ENCODE data around the gene MRPL49. TPM values are rescaled to one million over a fixed set of nuclear protein-coding genes. Genes with fewer than 3 reads are reported as not detected.

MRPL49 gene
- total and polyA plus RNA-seq, 2 donors (not counting 3 experiments of a cell fraction or from before 2014, with no cell fraction given), result 49.7 to 90.4 TPM

DNA sequence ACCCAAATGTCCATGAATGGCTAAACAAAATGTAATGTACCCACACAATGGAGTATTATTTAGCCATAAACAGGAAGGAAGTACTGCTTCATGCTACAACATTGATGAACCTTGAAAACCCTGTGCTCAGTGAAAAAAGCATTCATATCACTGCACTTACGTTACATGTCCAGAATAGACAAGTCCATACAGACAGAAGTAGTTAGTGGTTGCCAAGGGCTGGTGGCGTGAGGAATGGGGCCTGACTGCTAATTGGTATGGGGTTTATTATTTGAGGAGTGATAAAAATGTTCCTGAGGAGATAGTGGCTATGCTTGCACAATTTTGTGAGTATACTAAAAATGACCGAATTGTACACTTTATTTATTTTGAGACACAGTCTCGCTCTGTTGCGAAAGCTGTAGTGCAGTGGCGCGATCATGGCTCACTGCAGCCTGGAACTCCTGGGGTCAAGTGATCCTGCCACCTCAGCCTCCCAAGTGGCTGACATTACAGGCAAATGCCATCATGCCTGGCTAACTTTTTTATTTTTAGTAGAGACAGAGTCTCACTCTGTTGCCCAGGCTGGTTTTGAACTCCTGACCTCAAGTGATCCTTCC, 19.9 kb downstream of the MRPL49 start:
- peak; percentile 47 for FAIRE-seq
- CTCF ChIA-PET, result no interaction called here

DNA sequence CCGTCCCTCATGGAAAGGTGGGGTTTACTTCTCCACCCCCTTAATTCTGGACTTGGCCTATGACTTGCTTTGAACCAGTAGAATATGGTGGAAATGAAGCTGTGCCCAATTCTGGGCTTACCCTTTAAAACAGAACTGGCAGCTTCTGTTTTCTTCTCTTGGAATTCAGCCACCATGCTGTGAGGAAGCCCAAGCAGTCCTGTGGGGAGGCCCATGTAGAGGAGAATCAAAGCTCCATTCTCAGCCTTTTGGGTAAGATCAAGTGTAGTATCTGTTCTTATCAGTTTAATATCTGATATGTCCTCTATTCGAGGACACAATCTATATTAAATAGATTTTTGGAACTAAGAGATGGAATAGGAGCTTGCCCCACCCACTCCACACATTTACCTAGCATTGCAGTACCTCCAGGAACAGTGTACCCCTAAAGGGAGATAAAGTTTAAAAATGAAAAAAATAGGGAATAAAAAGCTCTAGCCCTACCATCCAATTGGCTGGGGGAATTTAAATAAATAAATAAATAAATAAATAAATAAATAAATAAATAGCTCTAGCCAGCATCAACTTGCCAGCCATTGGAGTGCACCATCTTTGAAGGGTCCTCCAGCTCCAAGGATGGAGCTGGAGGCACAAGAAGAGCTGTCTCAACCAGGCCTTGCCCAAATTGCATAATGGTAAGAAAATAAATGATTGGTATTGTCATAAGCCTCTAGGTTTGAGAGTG, 25.4 kb downstream of the MRPL49 start:
- FAIRE-seq (no peak), DNase-seq (ENCODE audit: low read depth, low spot score) (no peak)
- Histone ChIP-seq H2AFZ (ENCODE audit: low read depth, low read length) (no peak overlapping the region), H3K4me1 (ENCODE audit: control insufficient read depth, extremely low read depth, insufficient read depth, low read length) (peaks cover 7% of the 10 kb centered on the region), H4K20me1 (replicated peaks; ENCODE audit: control insufficient read depth, extremely low read depth, insufficient read depth, low read length) (no peaks in the 10 kb centered on the region), H3K9me1 (replicated peaks; ENCODE audit: control insufficient read depth, extremely low read depth, insufficient read depth, low read length) (no peaks in the 10 kb centered on the region), H3K79me2 (ENCODE audit: control insufficient read depth, insufficient read depth, low read length) (no peaks in the 10 kb centered on the region), H3K4me2 (ENCODE audit: insufficient read depth, low read length) (no peak overlapping the region), H3K9ac (replicated peaks; ENCODE audit: extremely low read depth, insufficient read depth, low read length) (no peak overlapping the region), H3K36me3 (ENCODE audit: control insufficient read depth in 2 of 2, extremely low read depth in 1 of 2, insufficient read depth in 2 of 2, low read length in 2 of 2) (no peaks in the 10 kb centered on the region), H3K9me3 (replicated peaks; ENCODE audit: control insufficient read depth, insufficient read depth, low read length) (no peaks in the 10 kb centered on the region), H3K27me3 (ENCODE audit: control insufficient read depth in 2 of 2, insufficient read depth in 2 of 2, low read length in 2 of 2) (peaks cover 4 to 6% of the 10 kb centered on the region in 2 experiments), H3K4me3 (replicated peaks in 1 of 3; ENCODE audit: insufficient read depth in 1 of 3, low read depth in 1 of 3, low read length in 3 of 3) (no peak overlapping the region), H3K27ac (ENCODE audit: insufficient read depth, low read depth, low read length) (no peak overlapping the region)
- TF ChIP-seq JUN (IDR thresholded peaks at IDR 0.05; ENCODE audit: borderline replicate concordance, insufficient read depth, insufficient read length, low read depth) (no peak), MYC (IDR thresholded peaks at IDR 0.05; ENCODE audit: low read depth, low read length) (no peak), FOS (IDR thresholded peaks at IDR 0.05; ENCODE audit: borderline replicate concordance, insufficient read depth, low read length) (no peak), EZH2 (IDR thresholded peaks at IDR 0.05; ENCODE audit: borderline replicate concordance, low read depth, low read length, severe bottlenecking) (no peak)
- TF ChIP-seq, protein P1, sequence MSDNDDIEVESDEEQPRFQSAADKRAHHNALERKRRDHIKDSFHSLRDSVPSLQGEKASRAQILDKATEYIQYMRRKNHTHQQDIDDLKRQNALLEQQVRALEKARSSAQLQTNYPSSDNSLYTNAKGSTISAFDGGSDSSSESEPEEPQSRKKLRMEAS (IDR thresholded peaks at IDR 0.05; ENCODE audit: insufficient read depth, insufficient read length), result no peak
- BruUV-seq (replicated peaks), result no TSS peak
- CTCF ChIA-PET, result interaction anchor here (0.9 kb wide), 1 partner anchor 21 kb away, joined by 3 read pairs; no protein-coding TSS in a partner anchor
- dilution Hi-C loops (cut with MboI; ENCODE audit: extremely low pct_ligation_motif_present, low sequenced_read_pairs), result no loop called here
- intact Hi-C loops (cut with micrococcal nuclease), result no loop called here
- POLR2A ChIA-PET, result no interaction called here

More for the DNA sequence above, 19.9 kb downstream of the MRPL49 start:
- intact Hi-C loops (cut with micrococcal nuclease) (no loop called here), dilution Hi-C loops (cut with MboI; ENCODE audit: extremely low pct_ligation_motif_present, low sequenced_read_pairs) (no loop called here)
- POLR2A ChIA-PET, result no interaction called here
- no peaks in the 10 kb centered on the region for H3K79me2 ChIP-seq (ENCODE audit: control insufficient read depth, insufficient read depth, low read length)
- no peak overlapping the region for H2AFZ ChIP-seq (ENCODE audit: low read depth, low read length)
- H3K36me3 ChIP-seq (ENCODE audit: control insufficient read depth in 2 of 2, extremely low read depth in 1 of 2, insufficient read depth in 2 of 2, low read length in 2 of 2), result no peaks in the 10 kb centered on the region
- no TSS peak for BruUV-seq (replicated peaks)
- H3K4me1 ChIP-seq (ENCODE audit: control insufficient read depth, extremely low read depth, insufficient read depth, low read length), result no peaks in the 10 kb centered on the region
- H3K9me3 ChIP-seq (replicated peaks; ENCODE audit: control insufficient read depth, insufficient read depth, low read length), result no peaks in the 10 kb centered on the region
- peaks cover 3 to 24% of the 10 kb centered on the region in 2 experiments for H3K27me3 ChIP-seq (ENCODE audit: control insufficient read depth in 2 of 2, insufficient read depth in 2 of 2, low read length in 2 of 2)
- no peak overlapping the region for H3K4me2 ChIP-seq (ENCODE audit: insufficient read depth, low read length)
- no peak overlapping the region for H3K4me3 ChIP-seq (replicated peaks in 1 of 3; ENCODE audit: insufficient read depth in 1 of 3, low read depth in 1 of 3, low read length in 3 of 3)
- no peaks in the 10 kb centered on the region for H3K9me1 ChIP-seq (replicated peaks; ENCODE audit: control insufficient read depth, extremely low read depth, insufficient read depth, low read length)
- no peaks in the 10 kb centered on the region for H4K20me1 ChIP-seq (replicated peaks; ENCODE audit: control insufficient read depth, extremely low read depth, insufficient read depth, low read length)
- TF ChIP-seq GATA2 (IDR thresholded peaks at IDR 0.05; ENCODE audit: insufficient read depth, insufficient read length, low read depth, low read length) (no peak), FOS (IDR thresholded peaks at IDR 0.05; ENCODE audit: borderline replicate concordance, insufficient read depth, low read length) (no peak)
- TF ChIP-seq, protein P1 (IDR thresholded peaks at IDR 0.05; ENCODE audit: insufficient read depth, insufficient read length), result no peak
- no peak overlapping the region for H3K27ac ChIP-seq (ENCODE audit: insufficient read depth, low read depth, low read length)
- no peak overlapping the region for H3K9ac ChIP-seq (replicated peaks; ENCODE audit: extremely low read depth, insufficient read depth, low read length)
- no peak for DNase-seq (ENCODE audit: low read depth, low spot score)
